Measurements from ENCODE around the gene SEMA6B.
"Not testable (repeated sequence)": the region's sequence is repeated elsewhere in the genome, so short reads cannot be mapped to it uniquely, and the experiment has no call there.

The SEMA6B gene

GRCh38 chr19:4542896-4543841, 16.3 kb downstream of the SEMA6B start:
- DNase-seq, result no peak

DNA sequence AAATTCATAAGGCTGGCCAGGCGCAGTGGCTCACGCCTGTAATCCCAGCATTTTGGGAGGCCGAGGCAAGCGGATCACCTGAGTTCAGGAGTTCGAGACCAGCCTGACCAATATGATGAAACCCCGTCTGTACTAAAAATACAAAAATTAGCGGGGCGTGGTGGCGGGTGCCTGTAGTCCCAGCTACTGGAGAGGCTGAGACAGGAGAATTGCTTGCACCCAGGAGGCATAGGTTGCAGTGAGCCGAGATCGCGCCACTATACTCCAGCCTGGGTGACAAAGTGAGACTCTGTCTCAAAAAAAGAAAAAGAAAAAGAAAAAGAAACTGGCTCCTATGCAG, 17.7 kb downstream of the SEMA6B start:
- DNase-seq, result not testable (repeated sequence)

DNA sequence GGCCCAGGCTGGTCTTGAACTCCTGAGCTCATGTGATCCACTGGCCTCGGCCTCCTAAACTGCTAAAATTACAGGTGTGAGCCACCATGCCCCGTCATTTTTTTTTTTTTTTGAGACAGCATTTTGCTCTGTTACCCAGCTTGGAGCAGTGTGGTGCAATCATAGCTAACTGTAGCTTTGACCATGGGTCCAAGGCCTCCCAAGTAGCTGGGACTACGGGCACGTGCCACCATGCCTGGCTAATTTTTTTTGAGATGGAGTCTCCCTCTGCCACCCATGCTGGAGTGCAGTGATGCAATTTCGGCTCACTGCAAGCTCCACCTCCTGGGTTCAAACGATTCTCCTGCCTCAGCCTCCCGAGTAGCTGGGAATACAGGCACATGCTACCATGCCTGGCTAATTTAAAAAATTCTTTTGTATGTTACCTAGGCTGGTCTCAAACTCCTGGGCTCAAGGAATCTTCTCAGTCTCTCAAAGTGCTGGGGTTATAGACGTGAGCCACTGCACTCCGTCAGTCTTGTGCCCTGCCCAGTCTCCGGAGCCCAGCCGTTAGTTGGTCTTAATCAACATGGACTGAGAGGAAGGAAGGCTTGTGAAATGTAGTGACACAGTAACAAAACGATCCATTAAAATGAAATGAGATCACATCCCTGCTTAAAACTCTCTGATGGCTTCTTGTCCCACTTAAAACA, 18.2 kb downstream of the SEMA6B start:
- no peak for DNase-seq

DNA sequence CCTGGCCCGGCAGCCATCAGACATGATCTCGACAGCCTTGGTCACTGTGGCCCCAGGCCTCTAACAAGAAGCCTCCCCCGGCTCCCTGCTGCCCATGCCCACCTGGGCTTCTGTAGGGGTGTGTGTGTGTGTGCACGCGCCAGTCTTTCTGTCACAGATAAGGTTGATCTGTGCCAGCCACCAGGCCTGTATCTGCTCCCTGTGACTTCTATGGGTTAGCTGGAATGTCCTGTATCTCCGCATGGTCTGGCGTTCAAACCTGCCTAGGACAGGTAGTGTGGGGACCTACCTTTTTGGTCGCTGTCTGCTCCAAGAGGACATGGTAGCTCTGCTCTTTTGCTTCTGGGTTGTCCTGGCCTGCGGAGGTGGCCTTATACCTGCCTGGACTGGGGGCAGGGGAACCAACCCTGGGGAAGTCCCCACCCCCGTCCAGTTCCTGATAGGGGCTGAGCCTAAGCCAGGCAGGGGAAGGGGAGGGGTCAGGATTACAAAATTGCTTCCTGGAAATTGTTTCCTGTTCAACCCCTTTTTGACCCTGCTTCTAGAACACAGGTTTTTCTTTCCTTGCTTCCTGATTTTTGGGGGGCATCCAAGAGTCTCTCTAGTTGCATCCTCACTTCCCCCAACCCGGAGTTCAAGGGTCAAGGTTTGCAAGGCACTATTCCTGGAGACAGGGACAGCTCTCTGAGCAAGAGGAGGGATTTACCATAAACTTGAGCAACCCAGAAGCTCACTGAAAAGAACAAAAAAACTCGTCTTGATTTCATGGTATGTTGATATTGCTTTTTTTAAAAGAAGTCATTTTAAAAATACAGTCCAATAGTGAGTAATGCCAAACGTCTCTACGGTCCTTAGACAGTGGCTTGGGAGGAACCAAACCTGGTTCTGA, 19.5 kb downstream of the SEMA6B start, which contains the start of gene LRG1:
TSS of gene LRG1 (minus strand) at position 344 of the 889 bp plus-strand sequence. CDS start at position 321, 23 bp downstream.
- no peak for DNase-seq

DNA sequence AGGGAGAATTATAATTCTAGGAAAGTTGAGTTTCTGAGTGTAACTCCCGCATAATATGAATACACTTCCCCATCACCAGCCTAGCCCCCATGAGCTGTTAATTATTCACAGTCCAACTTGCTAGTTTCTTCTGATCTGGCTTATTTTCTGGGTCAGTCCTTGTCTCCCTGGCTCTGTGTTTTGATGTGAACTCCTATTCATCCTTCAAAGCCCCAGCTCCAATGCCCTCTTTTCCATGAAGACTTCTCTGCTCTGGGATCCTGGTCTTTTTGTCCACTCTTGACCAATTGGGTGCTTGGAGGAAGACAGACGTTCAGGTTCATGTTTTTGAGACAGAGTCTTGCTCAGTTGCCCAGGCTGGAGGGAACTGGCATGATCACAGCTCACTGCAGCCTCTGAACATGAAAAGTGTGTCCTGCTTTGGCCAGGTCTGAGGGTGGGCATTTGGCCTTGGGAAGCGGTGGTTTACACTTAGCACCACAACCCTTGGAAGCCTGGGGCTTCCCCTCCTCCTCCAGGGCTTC, 20.3 kb downstream of the SEMA6B start:
- no peak for DNase-seq

DNA sequence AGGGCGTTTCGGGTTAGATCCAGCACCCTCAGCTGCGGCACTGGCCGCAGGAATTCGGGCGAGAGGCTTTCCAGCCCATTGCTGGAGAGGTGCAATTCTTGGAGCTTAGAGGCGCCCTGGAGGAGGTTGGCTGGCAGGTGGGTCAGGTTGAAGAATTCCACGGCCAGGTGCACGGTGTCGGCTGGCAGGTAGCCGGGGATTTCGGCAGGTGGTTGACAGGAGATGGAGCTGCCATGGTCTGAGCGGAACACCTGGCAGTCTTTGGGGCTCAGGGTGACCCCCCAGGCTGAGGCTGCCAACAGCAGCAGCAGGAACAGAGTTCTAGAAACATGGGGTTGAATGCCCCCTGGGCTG, 20.9 kb downstream of the SEMA6B start:
- no peak for DNase-seq

DNA sequence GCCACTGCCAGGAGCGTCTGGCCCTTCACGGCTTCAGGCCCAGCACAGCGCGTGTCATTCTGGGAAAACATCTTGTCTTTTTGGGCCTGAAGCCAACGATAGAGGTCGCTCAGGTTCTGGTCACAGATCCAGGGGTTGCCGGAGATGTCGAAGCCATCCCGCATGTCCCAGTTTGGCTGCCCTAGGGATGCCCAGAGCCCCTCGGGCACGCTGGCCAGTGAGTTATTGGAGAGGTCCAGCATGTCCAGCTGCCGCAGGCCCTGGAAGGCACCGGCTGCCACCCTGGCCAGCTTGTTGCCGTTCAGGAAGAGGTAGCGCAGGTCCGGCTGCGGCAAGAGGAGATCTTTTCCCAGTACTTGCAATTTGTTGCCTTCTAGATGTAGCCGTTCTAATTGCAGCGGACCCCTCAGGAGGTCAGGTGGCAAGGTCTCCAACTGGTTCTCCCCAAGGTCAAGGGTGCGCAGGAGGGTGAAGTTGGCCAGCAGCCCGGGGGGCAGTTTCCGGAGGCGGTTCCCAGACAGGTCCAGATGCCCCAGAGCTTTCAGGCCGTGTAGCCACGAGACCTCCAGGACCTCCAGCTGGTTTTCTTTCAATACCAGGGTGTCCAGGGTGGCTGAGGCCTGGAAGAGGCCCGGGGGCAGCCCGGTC, 21.4 kb downstream of the SEMA6B start:
- peak; percentile 45 to 48 for DNase-seq

- no peak for DNase-seq
Observed at GRCh38 chr19:4536798-4537197, 22.7 kb downstream of the SEMA6B start.

- peak; percentile 71 to 76 for DNase-seq
Observed at GRCh38 chr19:4534836-4535658, 24.4 kb downstream of the SEMA6B start, which contains the start of gene PLIN5. PLIN5 (minus strand) TSS chr19:4535224; CDS start chr19:4534074, 1,150 bp downstream.

DNA sequence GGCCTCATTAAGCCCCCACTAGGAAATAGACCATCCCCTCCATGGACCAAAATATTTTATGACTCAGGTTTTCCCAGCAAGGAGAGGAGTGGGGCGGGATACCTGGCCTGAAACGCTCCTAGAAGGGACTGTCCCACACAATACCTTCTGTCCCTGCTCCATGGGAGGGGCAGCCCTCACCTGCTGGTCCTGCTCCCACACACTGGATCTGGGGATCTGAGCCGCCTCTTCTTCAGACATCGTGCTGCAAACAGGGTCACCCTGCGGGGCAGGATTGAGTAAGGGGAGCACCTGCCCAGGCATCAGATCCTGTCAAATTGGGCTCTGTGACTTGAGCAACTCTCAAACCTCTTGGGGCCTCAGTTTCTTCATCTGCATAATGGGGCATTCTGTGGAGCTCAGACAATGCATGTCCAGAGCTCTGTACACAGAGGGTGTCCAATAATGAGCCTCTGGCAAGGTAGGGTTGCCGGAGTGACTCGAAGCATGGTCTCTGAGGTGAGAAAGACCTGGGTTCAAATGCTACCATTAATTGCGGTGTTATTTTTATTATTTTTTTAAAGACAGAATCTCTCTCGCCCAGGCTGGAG, 25.6 kb downstream of the SEMA6B start:
- no peak for DNase-seq

DNA sequence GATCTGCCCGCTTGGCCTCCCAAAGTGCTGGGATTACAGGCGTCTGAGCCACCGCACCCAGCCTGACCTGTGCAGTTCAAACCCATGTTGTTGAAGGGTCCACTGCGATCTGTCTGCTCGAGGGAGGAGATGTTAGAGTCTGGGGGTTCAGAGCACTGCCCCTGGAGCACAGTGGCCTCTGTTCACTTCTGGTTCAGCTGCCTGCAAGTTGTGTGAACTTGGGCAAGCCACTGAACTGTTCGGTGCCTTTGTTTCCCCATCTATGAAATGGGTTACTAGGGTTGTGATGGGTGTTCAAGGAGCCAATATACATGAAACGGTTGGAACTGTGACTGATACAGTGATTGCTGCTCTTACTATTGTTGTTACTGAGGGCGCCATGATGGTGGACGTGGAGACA, 26.1 kb downstream of the SEMA6B start:
- DNase-seq, result no peak

DNA sequence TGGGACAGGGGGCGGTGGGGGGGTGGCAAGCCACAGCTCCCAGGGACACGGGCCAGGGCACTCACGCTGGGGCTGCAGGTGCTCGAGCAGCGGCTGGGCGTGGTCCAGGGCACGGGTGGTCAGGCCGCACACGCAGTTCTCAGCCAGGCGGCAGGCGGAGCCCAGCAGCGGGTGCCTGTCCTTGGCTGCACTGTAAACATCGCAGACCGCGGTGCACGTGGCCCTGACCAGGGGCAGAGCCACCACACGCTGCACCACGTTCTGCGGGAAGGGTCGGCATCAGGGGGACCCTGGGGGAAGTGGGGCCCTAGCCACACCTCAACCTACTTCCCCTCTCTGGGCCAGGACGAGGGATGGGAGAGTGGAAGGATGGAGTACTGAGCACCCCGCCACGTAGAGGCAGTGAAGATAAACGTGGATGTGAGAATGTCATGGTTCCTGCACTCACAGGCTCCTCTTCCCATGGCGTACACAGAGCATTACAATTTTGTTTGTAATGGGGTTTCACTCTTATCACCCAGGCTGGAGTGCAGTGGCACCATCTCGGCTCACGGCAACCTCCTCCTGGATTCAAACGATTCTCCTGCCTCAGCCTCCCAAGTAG, 27.8 kb downstream of the SEMA6B start:
- DNase-seq, result peak in 1 of 2 experiments; percentile 28

- DNase-seq, result no peak
Observed at GRCh38 chr19:4529924-4530522, 29.5 kb downstream of the SEMA6B start.

DNA sequence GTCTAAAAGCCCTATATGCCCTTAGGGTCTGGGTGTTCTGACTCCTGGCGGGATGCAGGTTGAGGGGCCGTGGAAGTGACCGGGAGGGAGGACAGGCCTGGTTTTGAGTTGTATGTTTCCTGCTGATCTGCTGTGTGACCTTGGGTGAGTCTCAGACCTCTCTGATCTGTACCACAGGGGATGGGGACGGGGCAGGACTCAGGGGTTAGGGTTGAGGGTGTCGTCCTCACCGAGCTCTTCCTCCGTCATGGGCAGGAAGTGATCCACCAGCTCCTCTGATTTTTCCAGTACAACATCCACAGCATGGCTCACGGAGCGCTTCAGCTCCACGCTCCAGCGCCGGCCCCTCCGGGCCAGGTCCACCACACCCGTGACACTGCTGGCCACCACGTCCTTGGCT, 30.6 kb downstream of the SEMA6B start:
- DNase-seq, result no peak

GRCh38 chr19:4527377-4527776, 32.1 kb downstream of the SEMA6B start:
- not testable (repeated sequence) for DNase-seq

- DNase-seq, result no peak
Observed at GRCh38 chr19:4525563-4526002, 33.9 kb downstream of the SEMA6B start.

DNA sequence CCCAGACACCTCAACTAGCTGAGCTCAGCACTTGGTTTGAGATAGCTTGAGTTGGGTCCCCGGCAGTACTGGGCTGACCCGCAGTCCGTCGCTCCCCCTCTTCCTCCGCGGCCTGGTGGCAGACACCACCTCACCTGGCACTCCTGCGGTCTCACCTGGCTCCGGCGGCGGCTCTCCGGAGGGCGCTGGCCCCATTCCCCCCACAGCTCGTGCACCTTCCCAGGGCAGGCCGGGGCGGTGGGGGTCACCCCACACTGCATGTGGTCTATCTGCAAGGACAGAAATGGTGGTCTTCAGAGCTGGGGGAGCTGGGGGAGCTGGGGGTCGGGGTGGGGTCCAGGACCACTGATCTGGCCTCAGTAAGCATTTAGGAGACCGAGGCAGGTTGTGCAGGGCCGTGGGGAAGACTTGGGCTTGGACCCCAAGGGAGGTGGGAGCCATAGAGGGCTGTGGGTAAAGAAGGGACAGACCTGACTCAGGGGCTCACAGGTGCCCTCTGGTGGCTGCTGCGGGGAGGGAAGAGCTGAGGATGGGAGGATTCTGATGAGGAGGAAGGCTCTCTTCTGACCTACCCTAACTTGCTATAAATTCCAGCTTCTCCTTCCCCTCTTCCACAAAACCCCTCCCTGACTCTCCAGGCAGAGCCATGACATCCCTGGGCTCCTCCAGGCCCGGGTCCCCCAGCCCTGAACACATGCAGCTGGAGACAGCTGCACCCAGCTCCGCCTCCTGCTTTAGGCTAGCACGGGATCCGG, 34.5 kb downstream of the SEMA6B start:
- peak in 1 of 2 experiments; percentile 12 for DNase-seq

GRCh38 chr19:4523306-4524110, 36.0 kb downstream of the SEMA6B start:
- DNase-seq, result peak; percentile 15 to 59

All from SHP77 (cell line).